ENCODE measurements around the gene GMFB. TPM values are rescaled to one million over a fixed set of nuclear protein-coding genes. Genes with fewer than 3 reads are reported as not detected.

Gene GMFB
- total RNA-seq, 1 donor from 2014 or later = 29.5 TPM

DNA sequence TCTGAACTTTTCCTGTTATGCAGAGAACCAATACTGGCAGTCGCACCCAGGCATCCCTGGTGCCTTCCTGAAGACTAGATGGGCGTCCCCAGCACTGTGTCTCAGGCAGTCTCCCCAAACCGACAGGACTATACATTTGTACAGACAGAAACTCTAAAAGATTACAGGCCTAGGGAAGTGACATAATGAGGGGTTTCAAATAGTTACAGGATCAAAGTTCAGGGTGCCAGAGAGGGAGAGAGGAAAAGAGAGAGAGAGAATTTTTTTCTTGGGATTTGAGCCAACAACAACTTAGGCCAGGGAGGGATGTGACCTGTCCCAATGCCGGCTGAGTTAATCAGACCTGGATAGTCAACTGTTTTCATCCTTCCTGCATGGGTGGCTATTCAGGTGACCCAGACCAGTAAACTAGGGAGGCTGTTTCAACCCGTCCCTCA, 9.3 kb upstream of the GMFB start:
- DNase-seq (ENCODE audit: low spot score) = no peak
- intact Hi-C loops (cut with DNase I) = no loop called here

DNA sequence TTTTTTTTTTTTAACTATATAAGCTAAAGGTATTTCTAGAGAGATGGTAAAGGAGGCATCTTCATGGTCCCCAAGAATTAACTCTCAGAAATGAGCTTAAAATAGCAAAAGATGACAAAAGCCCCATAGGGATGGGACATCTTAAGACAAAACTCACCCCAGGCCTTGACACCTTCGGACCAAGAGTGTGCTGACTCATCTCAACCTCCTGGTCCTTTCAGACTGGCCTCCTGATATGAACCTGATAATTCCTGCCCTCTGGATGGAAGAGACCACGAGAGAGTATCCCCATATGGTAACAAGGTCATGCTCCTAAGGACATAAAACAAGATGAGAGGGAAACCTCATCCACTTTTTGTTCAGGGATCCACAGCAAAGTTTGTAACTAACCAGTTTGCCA, 8.4 kb upstream of the GMFB start:
- no peak for DNase-seq (ENCODE audit: low spot score)
- intact Hi-C loops (cut with DNase I) = no loop called here

DNA sequence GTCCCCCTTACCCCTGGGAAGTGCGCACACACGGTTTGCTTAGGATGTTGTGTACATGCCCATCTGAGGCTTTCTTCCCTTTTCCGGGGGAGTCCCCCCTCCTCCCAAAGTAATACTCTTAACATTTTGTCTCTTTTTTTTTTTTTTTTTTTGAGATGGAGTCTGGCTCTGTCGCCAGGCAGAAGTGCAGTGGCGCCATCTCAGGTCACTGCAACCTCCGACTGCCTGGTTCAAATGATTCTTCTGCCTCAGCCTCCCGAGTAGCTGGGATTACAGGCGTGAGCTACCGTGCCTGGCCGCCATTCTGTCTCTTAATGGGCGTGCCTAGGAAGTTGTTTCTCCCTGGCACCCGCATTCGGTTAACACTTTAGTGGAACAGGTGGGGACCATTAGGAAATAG, 4.5 kb upstream of the GMFB start:
- intact Hi-C loops (cut with DNase I) = no loop called here

DNA sequence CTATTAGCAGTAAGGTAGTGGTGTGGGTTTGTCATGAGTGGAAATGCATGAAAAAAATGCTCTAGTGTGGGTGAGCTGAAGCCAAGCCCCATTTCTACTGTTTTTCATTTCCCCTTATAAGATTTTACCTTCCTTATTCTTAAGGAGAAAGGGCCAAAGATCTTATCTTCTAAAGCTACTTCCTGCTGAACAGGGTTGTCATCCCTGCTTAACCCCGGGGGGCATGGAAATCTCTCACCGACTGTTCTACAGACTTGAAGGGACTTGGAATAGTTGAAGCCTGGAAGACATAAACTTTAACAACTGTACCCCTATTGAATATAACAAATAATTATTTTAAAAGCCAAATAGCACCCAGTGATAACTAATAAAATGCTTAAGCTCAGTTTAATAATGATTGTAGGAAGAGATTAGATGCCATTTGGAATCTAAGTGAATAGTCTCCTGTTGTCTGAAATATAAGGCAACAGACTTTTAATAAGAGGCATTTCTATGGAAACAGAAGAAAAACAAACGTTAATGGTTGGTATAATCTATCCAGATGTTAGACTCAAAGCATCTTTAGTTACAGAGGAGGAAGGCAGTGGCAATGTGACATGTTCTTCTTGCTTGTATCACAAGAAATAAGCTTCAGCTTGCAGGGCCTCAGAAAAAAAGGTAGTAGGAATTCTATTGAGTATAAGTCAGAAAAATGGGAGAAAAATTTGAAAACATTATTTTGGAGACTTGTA, 1.8 kb upstream of the GMFB start:
- intact Hi-C loops (cut with DNase I) = no loop called here
- no peak for DNase-seq (ENCODE audit: low spot score)

More for the DNA sequence above, 4.5 kb upstream of the GMFB start:
- DNase-seq (ENCODE audit: low spot score) = no peak

DNA sequence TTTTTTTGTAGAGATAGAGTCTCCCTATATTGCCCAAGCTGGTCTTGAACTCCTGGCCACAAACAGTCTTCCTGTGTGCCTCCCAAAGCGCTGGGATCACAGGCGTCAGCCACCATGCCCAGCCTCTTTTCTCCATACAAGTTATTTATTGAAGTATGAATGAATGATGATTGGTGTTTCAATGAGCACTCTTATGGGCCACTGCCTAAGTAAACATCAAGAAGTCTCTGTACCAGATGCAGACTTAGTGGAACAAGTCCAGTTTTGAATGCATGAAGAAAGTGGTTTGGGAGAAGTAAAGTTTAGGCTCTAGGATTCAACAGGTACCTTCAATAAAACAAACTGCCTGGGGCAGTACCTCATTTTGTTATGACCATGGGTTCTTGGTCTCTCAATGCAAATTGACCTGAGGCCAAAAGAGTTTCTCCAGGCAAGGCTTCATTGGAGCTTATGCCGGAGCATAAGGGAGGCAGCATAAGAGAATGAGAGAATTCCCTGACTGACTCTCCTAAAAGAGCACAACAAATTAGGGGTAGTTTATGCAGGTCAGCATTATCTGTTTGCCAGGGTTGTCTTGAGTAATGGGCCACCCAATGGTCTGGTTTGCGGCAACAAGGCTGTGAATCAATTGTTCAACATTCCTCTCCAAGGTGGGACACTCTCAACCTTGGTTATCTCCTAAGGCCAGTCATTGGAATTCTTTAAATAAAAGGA, 1.1 kb upstream of the GMFB start:
- intact Hi-C loops (cut with DNase I) = loop anchor here (1.0 to 5.0 kb wide), 2 partner anchors 19 to 93 kb away; partner anchors contain the start of genes CDKN3 and CGRRF1
- DNase-seq (ENCODE audit: low spot score) = no peak

DNA sequence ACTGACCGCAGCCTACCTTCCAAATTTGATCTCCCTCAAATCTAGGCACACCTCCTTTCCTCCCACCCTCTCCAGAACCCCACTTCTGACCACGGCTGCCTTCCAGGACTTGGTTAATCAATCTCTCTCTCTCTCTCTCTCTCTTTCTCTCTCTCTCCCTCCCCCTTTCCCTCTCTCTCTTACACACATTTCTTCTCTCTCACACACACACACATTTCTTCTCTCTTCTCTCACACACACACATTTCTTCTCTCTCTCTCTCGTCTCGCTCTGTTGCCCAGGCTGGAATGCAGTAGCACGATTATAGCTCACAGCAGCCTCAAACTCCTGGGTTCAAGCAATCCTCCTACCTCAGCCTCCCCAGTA, 521 bp upstream of the GMFB start:
- DNase-seq (ENCODE audit: low spot score) = no peak
- intact Hi-C loops (cut with DNase I) = loop anchor here (1.0 to 5.0 kb wide), 2 partner anchors 20 to 92 kb away; partner anchors contain the start of genes CDKN3 and CGRRF1

DNA sequence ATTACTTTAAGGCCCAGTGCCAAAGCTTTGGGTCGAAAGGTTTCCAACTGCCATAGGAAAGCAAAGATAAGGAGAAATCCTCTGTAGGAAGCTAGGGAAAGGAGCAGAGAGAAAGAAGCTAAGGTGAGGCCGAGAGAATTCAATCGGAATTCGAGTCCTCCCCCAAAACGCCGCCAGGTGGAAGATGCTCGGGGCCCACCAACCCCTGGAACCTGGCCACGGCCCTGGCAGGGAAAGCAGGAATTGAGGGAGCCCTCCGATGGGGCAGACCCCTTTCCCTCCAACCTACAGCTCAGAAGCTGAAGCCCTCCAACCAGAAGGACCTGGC, 498 bp downstream of the GMFB start:
- intact Hi-C loops (cut with DNase I) = loop anchor here (1.0 to 5.0 kb wide), 2 partner anchors 47 to 91 kb away; partner anchors contain the start of genes CDKN3 and CNIH1
- DNase-seq (ENCODE audit: low spot score) = no peak

DNA sequence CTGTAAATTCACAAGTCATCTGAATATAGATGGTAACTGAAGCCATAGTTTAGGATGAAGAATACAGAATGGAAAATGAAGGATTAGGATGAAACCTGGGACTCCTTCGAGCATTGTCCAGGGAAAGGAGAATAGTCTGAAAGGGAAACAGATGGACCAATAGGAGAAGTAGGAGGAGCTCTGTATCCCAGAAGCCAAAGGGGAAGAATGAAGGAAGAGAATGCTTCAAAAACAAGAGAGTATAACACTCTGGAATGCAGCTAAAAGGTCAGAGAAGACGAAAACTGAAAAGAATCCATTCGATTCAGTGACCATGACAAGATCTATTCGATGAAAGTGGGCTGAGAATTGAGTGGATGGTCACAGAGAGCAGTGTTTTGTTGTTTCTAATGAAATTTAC, 1.0 kb downstream of the GMFB start:
- intact Hi-C loops (cut with DNase I) = loop anchor here (1.0 to 5.0 kb wide), 2 partner anchors 46 to 90 kb away; partner anchors contain the start of genes CDKN3 and CNIH1
- no peak for DNase-seq (ENCODE audit: low spot score)

DNA sequence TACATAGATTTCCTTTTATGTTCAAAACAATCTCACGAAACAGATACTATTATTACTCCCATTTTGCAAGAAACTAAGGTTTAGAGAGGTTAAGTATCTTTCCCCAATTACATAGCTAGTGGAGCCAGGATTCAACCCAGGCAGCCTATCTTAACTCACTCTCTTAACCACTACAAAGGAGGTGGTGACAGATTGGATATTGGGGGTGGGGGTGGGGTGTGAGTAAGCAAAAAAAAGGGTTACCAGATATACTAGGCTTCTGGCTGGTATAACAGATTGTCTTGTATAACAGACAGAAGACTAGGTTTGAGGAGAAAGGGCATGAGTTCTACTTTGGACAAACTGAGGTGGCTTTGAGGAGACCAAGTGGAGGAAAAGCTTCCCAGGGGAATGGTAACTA, 2.1 kb downstream of the GMFB start:
- intact Hi-C loops (cut with DNase I) = loop anchor here (5.0 kb wide), 1 partner anchor 89 kb away; the partner anchor contains the start of gene CDKN3
- DNase-seq (ENCODE audit: low spot score) = no peak

DNA sequence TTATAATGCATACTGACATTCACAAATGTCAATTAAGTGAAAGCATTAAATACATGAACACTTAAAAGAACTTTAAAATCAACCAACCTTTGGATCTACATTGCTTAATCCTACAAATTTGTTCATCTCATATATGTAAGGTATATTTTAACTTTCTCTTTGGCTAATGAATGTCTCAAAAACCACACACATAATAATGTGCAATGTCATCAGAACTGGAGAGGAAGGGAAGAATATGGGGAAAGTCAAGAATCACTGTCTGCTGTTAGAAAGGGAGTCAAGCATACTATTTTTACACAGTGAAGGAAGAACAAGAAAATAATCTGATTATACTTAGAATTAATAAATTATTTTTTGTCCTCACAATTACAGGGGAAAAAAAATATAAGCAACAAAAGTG, 4.9 kb downstream of the GMFB start:
- intact Hi-C loops (cut with DNase I) = no loop called here
- no peak for DNase-seq (ENCODE audit: low spot score)

DNA sequence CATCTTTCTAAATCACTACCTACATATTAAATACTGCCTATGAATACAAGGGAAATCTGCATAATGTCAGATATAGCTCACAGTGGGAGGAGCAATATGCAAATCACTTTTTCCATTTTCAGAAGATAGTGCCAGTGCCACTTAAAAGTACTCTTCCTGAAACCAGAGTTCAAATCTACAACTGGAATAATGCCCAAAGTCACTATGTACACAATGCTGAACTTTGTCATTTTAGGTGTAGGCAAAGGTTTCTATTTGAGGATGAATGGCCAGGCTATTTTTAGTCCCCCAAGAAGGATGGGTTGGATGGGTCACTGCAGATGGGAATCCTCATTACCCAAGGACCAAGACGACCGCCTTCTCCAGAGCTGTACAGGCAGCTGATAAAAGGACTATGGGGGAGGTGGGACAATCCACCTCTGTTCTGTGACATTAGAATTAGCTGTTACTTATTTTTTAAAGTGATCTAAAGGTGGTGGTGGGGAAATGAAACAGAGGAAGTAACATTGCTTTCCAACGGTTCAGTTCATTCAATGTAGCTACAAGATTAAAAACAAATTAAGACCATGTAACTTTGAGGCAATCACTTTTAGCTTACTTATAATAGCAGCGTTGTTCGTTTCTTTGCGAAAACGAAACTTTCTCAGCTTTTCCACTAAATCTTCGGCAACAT, 5.6 kb downstream of the GMFB start:
- intact Hi-C loops (cut with DNase I) = no loop called here
- DNase-seq (ENCODE audit: low spot score) = no peak

DNA sequence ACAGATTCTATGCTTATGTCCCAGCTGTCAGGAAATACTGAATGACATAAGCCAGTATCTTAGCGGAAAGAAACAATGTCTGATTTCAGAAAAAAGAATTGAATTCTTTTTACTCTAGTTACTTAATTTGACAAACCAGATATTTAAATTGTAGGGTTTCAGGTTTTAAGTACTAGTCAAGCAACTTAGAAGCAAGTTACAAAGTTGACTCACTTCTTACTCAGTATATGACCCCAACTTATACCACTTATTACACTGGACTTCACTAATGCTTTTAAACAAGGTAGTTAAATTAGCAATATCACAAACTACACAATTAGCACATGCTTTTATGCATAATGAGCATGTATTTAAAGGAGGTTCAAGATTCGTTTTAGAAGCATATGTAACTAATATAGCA, 7.1 kb downstream of the GMFB start:
- DNase-seq (ENCODE audit: low spot score) = no peak
- intact Hi-C loops (cut with DNase I) = no loop called here

DNA sequence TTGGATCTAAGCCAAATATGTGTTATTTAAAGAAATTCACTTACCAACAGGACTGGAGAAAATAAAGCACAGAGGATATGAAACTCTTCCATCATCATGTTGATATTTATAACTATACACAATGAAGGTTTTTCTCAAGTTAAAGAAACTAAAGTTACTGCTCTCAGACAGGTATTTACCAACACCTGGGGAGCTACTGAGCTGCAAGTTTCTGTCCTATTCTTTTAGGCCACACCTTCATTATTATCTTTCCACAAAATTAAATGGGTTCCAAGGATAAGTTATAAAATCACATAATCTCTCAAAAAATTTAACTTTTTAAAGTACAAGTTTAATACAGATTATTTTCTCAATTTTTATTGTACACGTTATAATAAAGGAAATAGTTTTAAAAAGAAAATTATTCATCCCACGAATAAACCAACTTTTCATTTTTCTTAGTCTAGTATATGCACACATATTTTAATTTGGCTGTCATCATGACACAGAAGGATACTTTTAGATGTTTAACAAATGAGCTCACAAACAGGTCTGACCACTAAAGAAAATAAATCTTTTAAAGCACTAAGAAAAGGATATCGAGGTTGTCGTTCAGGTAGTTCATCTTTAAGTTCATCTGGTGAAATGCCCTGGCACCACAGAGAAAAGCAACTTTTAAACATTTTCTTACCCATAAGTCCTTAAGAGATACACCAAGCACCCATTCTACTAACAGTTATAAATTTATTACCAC, 7.8 kb downstream of the GMFB start:
- no peak for DNase-seq (ENCODE audit: low spot score)
- intact Hi-C loops (cut with DNase I) = no loop called here

DNA sequence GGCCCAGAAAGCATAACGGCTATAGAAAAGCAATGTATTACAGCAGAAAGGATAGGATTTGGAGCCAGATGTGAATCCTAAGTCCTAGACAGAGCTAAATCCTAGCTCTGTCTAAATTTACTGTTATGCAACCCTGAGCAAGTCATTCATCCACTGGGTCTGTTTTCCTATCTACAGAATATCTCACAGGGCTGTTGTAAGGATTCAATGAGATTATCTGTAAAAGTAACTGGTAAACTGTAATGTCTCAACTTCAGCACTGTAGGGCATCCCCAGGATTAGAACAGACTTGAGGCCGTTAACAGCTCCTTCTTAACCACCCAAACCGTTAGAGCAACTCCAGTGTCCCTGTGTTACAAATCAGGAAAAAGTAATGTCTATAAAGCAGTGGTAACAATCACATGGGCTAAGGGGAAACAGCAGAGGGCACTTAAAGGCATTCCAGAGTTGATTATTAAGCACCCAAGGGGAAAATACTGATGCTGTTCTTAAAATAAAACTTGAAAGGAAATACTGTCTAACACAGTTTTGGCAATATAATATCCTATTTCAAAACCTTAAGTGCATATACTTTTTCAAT, 10.1 kb downstream of the GMFB start:
- intact Hi-C loops (cut with DNase I) = no loop called here
- DNase-seq (ENCODE audit: low spot score) = no peak

DNA sequence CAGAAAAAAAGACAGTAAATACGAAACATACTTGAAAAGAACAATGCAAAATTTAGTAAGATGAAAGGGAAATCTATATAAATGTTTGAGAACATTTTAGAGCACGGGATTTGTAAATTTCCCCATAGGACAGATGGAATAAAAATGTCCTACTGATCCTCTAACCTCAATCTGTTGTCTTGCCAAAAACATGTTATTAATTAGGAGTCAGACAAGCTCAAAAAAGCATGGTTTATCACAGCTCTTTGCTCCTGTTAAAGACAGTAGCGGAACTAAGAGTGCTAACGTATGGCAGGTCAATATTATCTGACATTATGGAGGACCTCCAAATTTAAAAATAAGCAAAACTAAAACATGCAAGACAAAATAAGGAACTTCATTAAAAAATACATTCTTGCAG, 12.9 kb downstream of the GMFB start:
- intact Hi-C loops (cut with DNase I) = no loop called here
- DNase-seq (ENCODE audit: low spot score) = no peak

DNA sequence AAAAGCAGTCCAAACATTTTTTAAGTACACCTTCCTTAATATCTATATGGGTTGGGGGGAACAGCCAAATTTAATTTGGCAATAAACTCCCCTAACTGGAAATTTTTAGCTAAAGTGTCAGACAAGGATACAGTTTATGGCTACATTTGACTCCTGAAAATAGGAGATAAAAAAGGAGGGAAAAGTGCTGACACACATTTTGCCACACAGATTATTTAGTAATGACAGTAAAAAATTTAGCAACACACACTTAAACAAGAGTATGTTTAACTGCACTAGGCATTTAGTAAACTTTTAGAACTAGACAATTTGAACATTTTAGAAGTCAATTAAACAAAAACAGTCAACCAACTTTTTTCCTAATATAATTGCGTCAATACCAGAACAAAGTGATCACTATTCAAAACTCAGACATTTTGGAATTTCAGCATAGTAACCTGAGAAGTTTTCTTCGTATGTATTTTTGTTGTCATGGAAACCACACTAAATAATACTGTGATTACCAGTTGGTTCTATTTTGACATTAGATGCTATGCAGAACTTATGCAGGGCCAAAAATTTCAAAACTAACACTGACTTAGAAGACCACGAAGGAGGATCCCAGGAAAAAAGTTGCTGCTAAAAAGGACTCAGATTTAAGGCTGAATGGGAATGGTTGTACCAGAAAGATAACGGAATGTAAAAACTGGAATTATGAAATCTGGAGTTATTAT, 13.4 kb downstream of the GMFB start:
- intact Hi-C loops (cut with DNase I) = no loop called here
- no peak for DNase-seq (ENCODE audit: low spot score)

DNA sequence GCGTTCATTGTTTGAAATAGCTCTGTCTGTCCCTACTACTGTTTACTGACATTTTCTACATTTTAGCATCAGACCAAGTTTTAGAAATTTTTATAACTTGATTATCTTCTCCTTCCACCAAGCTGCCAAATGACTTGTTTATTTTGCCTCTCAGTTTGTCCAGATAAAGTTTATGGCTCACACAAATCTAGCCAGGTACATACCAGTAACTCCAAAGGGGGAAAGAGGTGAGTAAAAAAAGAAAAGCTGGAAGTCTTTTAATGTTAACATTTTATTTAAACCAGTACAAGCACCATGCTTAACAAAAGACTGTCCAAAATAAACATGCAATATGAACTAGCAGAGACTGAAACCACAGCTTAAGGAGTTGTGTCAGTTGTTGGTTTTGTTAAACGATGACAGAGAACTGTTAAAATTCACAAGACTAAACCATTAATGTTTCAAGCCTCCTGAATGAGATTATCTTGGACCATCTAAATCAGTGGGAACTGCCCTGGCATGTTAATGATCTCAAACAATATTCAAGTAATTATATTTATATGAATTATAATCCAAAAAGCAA, 14.5 kb downstream of the GMFB start:
- no peak for DNase-seq (ENCODE audit: low spot score)
- intact Hi-C loops (cut with DNase I) = no loop called here

DNA sequence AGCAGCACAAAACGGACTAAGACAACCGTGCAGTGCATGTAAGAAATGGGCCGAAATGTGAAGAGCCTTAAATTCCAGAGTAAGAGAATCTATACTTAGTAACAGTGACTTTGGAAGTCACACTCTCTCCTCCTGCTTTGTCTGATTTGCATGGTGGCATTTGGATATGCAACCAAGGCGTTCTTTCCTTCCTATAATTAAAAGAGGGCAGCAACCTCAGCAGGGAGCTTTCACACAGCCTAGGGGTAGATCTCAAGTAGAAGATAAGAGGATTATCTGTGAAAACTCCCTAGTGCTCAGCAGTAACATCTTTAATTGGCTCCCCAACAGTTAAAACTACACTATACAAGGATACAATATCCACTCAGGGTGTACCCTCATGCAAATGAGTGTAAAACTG, 16.5 kb downstream of the GMFB start:
- no peak for DNase-seq (ENCODE audit: low spot score)
- intact Hi-C loops (cut with DNase I) = no loop called here

DNA sequence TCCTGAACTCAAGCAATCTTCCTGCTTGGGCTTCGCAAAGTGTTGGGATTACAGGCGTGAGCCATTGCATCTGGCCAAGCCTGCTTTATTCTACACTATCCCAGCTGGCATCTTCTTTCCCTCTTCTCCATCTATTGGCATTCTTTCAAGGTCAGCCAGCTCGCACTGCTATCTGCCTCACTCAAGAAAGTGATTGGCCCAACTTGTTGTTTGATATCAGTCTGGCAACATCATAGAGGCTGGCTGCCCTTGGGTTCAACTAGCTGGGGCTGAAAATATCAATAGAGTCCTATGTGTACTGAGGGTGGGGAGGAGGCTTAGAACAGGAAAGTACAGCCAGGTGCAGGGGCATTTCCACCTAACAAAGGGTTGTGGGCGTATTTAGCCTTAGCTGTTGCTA, 17.1 kb downstream of the GMFB start:
- no peak for DNase-seq (ENCODE audit: low spot score)
- intact Hi-C loops (cut with DNase I) = no loop called here

Data from cardiac septum (tissue), 1 donor.